Stimulated activated CD8-positive, alpha-beta memory T cell treated with anti-CD3 and anti-CD28 coated beads, Interleukin-7, amount 100 ng/mL, for 24 hours (primary cell): Measurements from ENCODE around the gene CTDP1.
"Not testable (repeated sequence)": the region's sequence is repeated elsewhere in the genome, so short reads cannot be mapped to it uniquely, and the experiment has no call there.

Source experiments
- DNase-seq: peaks from one replicate; pipeline ENCODE4 v3.0.0-alpha.2; 2020; ENCODE audit warnings: low read depth

CTDP1 gene

GRCh38 chr18:79682894-79683625, 3.5 kb downstream of the CTDP1 start:
- no peak for DNase-seq

- DNase-seq = no peak
These were observed 4.2 kb downstream of the CTDP1 start for GRCh38 chr18:79683626-79684282.

- no peak for DNase-seq
These were observed 4.7 kb downstream of the CTDP1 start for GRCh38 chr18:79684283-79684631.

GRCh38 chr18:79684787-79685186, 5.2 kb downstream of the CTDP1 start:
- DNase-seq = no peak

DNA sequence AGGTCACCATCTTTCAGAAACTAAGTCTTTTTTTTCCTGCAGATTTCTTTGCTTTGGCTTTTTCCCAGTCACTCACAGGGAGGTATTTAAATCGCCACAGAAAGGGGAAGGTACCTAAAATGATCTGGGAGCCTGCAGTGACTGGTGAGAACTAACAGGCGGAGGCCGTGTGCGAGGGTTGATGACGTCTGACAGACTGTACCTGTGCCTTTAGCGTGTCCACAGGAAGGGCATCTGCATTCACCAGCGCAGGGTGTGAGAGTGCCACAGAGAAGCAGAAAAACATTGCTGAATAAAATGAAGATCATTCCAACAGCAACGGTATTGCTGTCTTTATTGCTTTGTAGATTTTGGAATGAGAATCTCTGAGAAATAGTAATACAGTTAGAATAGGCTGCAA, 5.7 kb downstream of the CTDP1 start:
- DNase-seq = no peak

DNA sequence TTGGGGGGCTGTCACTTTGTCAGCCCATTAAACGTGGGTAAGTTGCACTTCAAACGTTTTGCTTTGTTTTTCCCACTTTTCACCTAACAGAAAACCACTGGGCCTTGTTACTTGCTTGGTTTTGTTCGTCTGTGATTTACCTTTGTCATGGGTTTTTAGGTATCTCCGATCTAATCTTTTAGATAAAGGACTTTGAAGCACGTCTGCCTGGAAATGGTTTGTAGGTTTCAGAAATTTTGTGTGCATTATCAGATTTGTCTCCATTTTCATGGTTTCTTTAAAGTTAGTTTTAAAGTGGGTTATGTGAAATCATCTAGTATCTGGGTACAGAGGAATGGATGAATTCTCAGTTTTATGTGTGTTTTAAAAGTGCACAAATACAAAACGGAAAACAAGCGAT, 6.4 kb downstream of the CTDP1 start:
- DNase-seq = no peak

- no peak for DNase-seq
These were observed 8.2 kb downstream of the CTDP1 start for GRCh38 chr18:79687806-79688205.

- no peak for DNase-seq
These were observed 10.5 kb downstream of the CTDP1 start for GRCh38 chr18:79690071-79690470.

DNA sequence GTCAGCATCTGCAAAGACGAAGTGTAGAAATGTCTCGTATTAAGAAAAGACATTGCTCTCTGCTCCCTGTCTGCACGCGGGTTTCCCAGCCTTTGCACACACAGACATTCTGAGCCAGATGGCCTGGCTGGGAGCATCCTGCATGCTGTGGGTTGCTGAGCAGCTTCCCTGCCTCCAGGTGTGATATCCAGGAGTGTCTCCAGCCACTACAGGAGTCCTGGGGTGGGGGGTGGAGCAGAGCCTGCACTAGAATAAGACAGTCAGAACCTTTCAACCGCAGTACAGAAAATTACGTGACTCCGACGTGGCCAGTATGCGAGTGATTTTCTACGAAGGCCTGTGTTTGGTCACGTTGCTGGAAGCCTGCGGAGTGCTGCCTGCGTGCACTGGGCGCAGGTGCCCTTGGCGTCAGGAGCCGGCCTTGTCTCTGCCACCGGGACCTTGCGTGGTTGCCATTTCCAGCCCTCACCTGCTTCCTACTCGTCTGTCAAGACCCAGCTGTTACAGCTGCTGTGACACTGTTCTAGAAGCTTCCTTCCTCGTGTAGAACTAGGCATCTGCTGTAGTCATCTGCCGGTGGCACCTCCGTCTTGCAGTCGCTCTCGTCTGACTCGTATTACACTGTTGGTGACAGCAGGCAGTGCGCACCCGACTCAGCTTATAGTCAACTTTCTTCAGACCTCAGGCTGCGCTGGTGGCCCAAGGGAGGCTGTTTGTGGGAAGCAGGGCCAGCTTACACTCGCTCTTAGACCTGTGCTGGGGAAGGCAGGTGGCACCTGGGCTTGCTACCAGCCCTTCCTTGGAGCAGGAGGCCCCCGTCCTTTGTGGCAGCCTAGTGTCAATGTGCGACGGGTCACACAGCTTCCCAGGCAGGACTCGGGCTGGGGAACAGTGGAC, 11.2 kb downstream of the CTDP1 start:
- DNase-seq = no peak

DNA sequence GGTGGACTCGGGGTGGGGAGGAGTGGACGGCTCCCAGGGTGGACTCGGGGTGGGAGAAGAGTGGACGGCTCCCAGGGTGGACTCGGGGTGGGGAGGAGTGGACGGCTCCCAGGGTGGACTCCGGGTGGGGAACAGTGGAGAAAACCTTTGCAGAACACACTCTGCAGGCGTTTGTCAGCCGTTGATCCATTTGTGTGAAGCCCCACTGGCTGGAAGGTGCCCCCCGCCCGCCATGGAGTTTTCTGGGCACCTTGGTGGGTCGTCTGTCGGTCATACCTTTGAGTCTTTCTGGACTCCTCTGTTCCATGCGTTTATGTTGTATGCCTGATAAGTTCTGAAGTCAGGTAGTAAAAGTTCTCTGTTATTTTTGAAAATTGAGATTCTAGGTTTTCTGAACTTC, 12.5 kb downstream of the CTDP1 start:
- no peak for DNase-seq

GRCh38 chr18:79692886-79693285, 13.3 kb downstream of the CTDP1 start:
- no peak for DNase-seq

DNA sequence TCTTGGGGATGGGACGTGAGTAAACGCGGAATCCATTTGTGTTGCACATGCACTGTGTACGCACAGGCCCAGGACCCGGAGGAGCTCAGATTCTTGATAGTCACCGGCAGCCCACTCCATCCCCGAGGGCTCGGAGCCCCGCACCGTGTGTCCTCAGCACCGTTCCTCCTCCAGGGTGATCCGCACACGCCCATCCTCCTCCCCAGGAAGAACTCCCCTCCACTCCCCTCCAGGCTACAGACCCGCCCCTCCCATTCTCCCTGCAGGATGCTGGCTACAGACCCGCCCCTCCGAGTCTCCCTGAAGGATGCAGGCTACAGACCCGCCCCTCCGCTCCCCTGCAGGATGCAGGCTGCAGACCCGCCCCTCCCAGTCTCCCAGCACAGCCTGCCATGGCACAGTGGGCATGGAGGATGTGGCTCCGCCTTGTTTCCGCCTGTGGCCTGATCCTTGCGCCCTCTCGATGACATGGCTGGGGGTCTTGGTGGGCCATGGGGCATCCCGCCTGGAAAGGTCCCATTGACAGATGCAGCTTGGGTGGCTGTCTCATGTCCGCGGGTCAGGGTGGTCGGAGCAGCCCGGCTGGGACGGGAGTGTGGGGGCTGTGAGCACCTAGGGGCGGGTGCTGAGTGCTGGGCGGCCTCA, 14.1 kb downstream of the CTDP1 start:
- DNase-seq = no peak

DNA sequence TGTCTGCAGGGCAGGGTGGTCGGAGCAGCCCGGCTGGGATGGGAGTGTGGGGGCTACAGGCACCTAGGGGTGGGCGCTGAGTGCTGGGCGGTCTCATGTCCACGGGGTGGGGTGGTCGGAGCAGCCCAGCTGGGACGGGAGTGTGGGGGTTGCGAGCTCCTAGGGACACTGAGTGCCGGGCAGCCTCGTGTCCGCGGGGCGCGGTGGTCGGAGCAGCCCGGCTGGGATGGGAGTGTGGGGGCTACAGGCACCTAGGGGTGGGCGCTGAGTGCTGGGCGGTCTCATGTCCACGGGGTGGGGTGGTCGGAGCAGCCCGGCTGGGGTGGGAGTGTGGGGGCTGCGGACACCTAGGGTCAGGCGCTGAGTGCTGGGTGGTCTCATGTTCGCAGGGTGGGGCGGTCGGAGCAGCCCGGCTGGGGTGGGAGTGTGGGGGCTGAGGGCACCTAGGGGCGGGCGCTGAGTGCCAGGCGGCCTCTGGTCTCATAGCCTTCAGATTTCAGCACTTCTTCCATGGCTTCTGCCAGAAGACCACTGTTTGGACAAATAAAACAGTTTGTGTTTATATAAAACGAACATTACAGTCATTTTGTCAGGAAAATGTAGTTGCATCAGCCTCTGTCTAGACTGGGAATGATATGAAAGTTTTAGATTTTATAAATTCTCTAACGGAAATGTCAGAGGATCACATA, 14.7 kb downstream of the CTDP1 start:
- DNase-seq = not testable (repeated sequence)

- DNase-seq = no peak
These were observed 15.3 kb downstream of the CTDP1 start for GRCh38 chr18:79694895-79695213.

DNA sequence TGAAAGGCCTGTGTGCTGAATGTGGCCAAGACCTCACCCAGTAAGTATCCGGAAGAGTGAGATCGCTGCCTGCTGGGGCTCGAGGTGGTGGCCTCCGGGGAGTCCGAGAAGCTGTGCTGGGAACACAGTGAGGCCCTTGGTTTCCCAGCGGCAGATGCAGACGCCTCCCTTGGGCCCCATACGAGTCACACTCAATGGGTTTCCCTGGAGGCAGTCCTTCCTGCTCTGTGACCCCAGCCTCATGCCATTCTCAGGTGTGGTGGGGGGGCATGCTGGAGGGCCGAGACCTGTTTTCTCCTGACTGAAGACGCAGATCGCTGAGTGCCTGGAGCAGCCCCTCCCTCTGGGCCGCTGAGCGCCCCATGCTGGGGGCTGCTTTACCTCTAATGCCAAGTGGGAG, 15.7 kb downstream of the CTDP1 start:
- no peak for DNase-seq

DNA sequence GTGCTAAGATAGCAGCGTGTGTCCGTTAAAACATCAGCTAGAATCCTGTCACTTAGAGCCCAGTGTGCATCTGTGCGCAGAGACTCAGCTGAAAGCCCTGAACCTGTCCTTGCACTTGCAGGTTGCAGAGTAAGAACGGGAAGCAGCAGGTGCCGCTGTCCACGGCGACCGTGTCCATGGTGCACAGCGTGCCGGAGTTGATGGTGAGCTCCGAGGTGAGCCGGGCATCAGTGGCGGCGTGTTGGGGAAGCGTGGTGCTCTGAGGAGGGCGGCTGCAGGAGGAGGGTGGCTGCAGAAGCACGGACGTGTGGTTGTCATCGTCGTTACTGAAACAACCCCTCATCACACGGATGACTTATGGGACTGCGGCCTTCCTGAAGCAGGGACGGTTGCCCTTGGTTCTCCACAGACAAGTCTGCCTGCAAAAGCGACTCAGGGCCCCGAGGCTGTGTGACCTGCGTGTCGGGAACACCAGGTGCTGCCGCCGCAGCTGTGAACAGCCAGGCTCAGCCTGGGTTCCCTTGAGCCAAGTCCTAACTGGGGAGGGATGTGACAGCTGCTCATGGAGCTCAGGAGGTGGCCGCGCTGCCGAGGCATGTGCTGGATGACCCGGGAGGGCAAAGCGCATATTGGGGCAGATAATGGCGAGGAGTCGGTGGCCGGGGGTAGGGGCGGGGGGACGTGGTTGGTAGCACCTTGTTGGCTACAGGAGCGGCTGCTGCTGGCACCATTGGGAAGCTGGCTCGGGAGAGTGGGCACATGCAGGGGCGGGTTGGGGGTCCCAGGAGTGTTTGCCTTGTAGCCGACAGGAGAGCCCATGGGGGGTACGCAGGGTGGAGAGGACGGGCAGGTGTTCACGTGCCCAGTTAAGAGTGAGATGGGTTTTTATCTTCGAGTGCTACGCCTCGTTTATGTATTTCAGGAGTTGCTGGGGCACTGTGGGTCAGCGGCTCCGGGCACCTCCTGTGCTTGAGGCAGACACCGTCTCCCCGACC, 16.6 kb downstream of the CTDP1 start:
- DNase-seq = no peak

GRCh38 chr18:79697178-79697577, 17.6 kb downstream of the CTDP1 start:
- DNase-seq = no peak

DNA sequence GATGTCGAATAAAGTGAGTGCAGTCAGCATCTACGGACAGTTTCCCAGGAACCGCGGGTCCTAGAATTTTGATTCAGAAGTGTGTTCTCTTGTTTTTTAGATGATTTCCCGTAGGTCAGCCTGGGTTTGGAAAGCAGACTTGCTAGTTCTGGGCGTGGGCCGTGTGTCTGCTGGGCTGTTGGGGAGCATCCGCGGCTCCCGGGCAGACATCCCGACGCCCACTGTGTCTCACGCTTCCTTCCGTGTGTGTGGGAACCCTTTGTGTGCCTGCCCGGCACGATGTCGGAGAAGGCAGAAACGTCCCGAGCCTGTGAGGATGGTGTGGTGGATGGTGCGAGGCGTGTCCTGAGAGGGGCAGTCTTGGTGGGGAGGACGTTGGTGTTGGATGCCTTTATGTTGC, 18.4 kb downstream of the CTDP1 start:
- no peak for DNase-seq

GRCh38 chr18:79698668-79699335, 19.2 kb downstream of the CTDP1 start:
- no peak for DNase-seq

- no peak for DNase-seq
These were observed 20.1 kb downstream of the CTDP1 start for GRCh38 chr18:79699653-79700052.
